ENCODE measurements around the gene VAV1. TPM values are rescaled to one million over a fixed set of nuclear protein-coding genes. Genes with fewer than 3 reads are reported as not detected.

Gene VAV1
- total and polyA plus RNA-seq, 2 donors, result 3.0 to 4.4 TPM

- no peak overlapping the region for H3K27ac ChIP-seq (ENCODE audit: low read depth)
- 91% methylated on average over 29 of the region's 29 CpGs for WGBS
- H3K4me3 ChIP-seq (ENCODE audit: low read depth, low read length), result no peak overlapping the region
- no peak for DNase-seq (ENCODE audit: extremely low spot score)
- no peaks in the 10 kb centered on the region for H3K4me1 ChIP-seq (ENCODE audit: insufficient read depth)
- H3K36me3 ChIP-seq (ENCODE audit: insufficient read depth), result peaks cover 2% of the 10 kb centered on the region
Observed at GRCh38 chr19:6733338-6734095, 39.0 kb upstream of the VAV1 start.

GRCh38 chr19:6734096-6734696 lies 38.3 kb upstream of the VAV1 start:
- Histone ChIP-seq H3K27ac (ENCODE audit: low read depth) (no peak overlapping the region), H3K36me3 (ENCODE audit: insufficient read depth) (peaks cover 2% of the 10 kb centered on the region), H3K4me3 (ENCODE audit: low read depth, low read length) (no peak overlapping the region), H3K4me1 (ENCODE audit: insufficient read depth) (no peaks in the 10 kb centered on the region)
- WGBS, result 78% methylated on average over 20 of the region's 20 CpGs
- DNase-seq (ENCODE audit: extremely low spot score), result no peak

- Histone ChIP-seq H3K4me1 (ENCODE audit: insufficient read depth) (no peaks in the 10 kb centered on the region), H3K36me3 (ENCODE audit: insufficient read depth) (peaks cover 2% of the 10 kb centered on the region), H3K27ac (ENCODE audit: low read depth) (no peak overlapping the region), H3K4me3 (ENCODE audit: low read depth, low read length) (no peak overlapping the region)
- DNase-seq (ENCODE audit: extremely low spot score), result no peak
- 67% methylated on average over 15 of the region's 15 CpGs for WGBS
Observed at GRCh38 chr19:6735181-6735911, 37.2 kb upstream of the VAV1 start.

- WGBS, result 27% methylated on average over 25 of the region's 25 CpGs
- peak; percentile 57 for DNase-seq (ENCODE audit: extremely low spot score)
- no peaks in the 10 kb centered on the region for H3K4me1 ChIP-seq (ENCODE audit: insufficient read depth)
- peak overlapping the region; percentile 98 for H3K27ac ChIP-seq (ENCODE audit: low read depth)
- H3K36me3 ChIP-seq (ENCODE audit: insufficient read depth), result peaks cover 2% of the 10 kb centered on the region
- H3K4me3 ChIP-seq (ENCODE audit: low read depth, low read length), result peak overlapping the region; percentile 74
Observed at GRCh38 chr19:6736169-6736916, 36.2 kb upstream of the VAV1 start.

- Histone ChIP-seq H3K4me3 (ENCODE audit: low read depth, low read length) (peak overlapping the region; percentile 74), H3K27ac (ENCODE audit: low read depth) (peak overlapping the region; percentile 98), H3K36me3 (ENCODE audit: insufficient read depth) (no peaks in the 10 kb centered on the region), H3K4me1 (ENCODE audit: insufficient read depth) (no peaks in the 10 kb centered on the region)
- no peak for DNase-seq (ENCODE audit: extremely low spot score)
- under 1% methylated on average over 16 of the region's 16 CpGs for WGBS
Observed at GRCh38 chr19:6736917-6737283, 35.6 kb upstream of the VAV1 start.

- under 1% methylated on average over 55 of the region's 55 CpGs for WGBS
- Histone ChIP-seq H3K4me1 (ENCODE audit: insufficient read depth) (no peaks in the 10 kb centered on the region), H3K27ac (ENCODE audit: low read depth) (peak within 1 kb of the TSS; percentile 98)
Observed at GRCh38 chr19:6737284-6737872, 35.1 kb upstream of the VAV1 start, which contains the start of gene GPR108. Gene GPR108 (minus strand): TSS chr19:6737580. CDS start chr19:6737576, 4 bp downstream.

GRCh38 chr19:6737873-6738786 lies 34.4 kb upstream of the VAV1 start:
- peak; percentile 70 for DNase-seq (ENCODE audit: extremely low spot score)
- 7% methylated on average over 13 of the region's 13 CpGs for WGBS
- Histone ChIP-seq H3K4me1 (ENCODE audit: insufficient read depth) (no peaks in the 10 kb centered on the region), H3K27ac (ENCODE audit: low read depth) (peak overlapping the region; percentile 71), H3K36me3 (ENCODE audit: insufficient read depth) (no peaks in the 10 kb centered on the region), H3K4me3 (ENCODE audit: low read depth, low read length) (no peak overlapping the region)

More at GRCh38 chr19:6737284-6737872, 35.1 kb upstream of the VAV1 start, which contains the start of gene GPR108:
- peak within 1 kb of the TSS; percentile 74 for H3K4me3 ChIP-seq (ENCODE audit: low read depth, low read length)
- H3K36me3 ChIP-seq (ENCODE audit: insufficient read depth), result no peaks in the 10 kb centered on the region
- DNase-seq (ENCODE audit: extremely low spot score), result peak; percentile 100

GRCh38 chr19:6738787-6739389 lies 33.6 kb upstream of the VAV1 start:
- Histone ChIP-seq H3K4me3 (ENCODE audit: low read depth, low read length) (no peak overlapping the region), H3K4me1 (ENCODE audit: insufficient read depth) (no peaks in the 10 kb centered on the region), H3K36me3 (ENCODE audit: insufficient read depth) (no peaks in the 10 kb centered on the region), H3K27ac (ENCODE audit: low read depth) (peak overlapping the region; percentile 71)
- 8% methylated on average over 24 of the region's 24 CpGs for WGBS
- DNase-seq (ENCODE audit: extremely low spot score), result peak; percentile 37

GRCh38 chr19:6739390-6739882 lies 33.1 kb upstream of the VAV1 start, which contains the start of gene TRIP10:
Gene TRIP10 (plus strand): TSS chr19:6739680. CDS start chr19:6739762, 82 bp downstream.
- Histone ChIP-seq H3K4me3 (ENCODE audit: low read depth, low read length) (peak within 1 kb of the TSS; percentile 78), H3K27ac (ENCODE audit: low read depth) (peak within 1 kb of the TSS; percentile 83)
- under 1% methylated on average over 47 of the region's 47 CpGs for WGBS

GRCh38 chr19:6739883-6740588 lies 32.5 kb upstream of the VAV1 start:
- H3K4me1 ChIP-seq (ENCODE audit: insufficient read depth), result no peaks in the 10 kb centered on the region
- under 1% methylated on average over 34 of the region's 34 CpGs for WGBS
- H3K4me3 ChIP-seq (ENCODE audit: low read depth, low read length), result peak overlapping the region; percentile 78
- DNase-seq (ENCODE audit: extremely low spot score), result no peak
- H3K36me3 ChIP-seq (ENCODE audit: insufficient read depth), result no peaks in the 10 kb centered on the region
- peak overlapping the region; percentile 83 for H3K27ac ChIP-seq (ENCODE audit: low read depth)

More at GRCh38 chr19:6739390-6739882, 33.1 kb upstream of the VAV1 start, which contains the start of gene TRIP10:
- DNase-seq (ENCODE audit: extremely low spot score), result peak; percentile 72
- no peaks in the 10 kb centered on the region for H3K36me3 ChIP-seq (ENCODE audit: insufficient read depth)
- H3K4me1 ChIP-seq (ENCODE audit: insufficient read depth), result no peaks in the 10 kb centered on the region
